ENCODE measurements around the gene STARD5.

Gene STARD5

GRCh38 chr15:81274931-81275707 lies 48.8 kb downstream of the STARD5 start:
- H3K4me3 ChIP-seq (ENCODE audit: low read length), result no peak overlapping the region
- DNase-seq (ENCODE audit: low read depth), result peak; percentile 26
- peak; percentile 93 for TF ChIP-seq CTCF (conservative IDR thresholded peaks at IDR 0.05; ENCODE audit: low read depth, low read length)

GRCh38 chr15:81274255-81274654 lies 49.7 kb downstream of the STARD5 start:
- H3K4me3 ChIP-seq (ENCODE audit: low read length), result no peak overlapping the region
- no peak for DNase-seq (ENCODE audit: low read depth)
- TF ChIP-seq CTCF (conservative IDR thresholded peaks at IDR 0.05; ENCODE audit: low read depth, low read length), result no peak

GRCh38 chr15:81273855-81274254 lies 50.1 kb downstream of the STARD5 start:
- no peak for TF ChIP-seq CTCF (conservative IDR thresholded peaks at IDR 0.05; ENCODE audit: low read depth, low read length)
- H3K4me3 ChIP-seq (ENCODE audit: low read length), result no peak overlapping the region
- no peak for DNase-seq (ENCODE audit: low read depth)

- H3K4me3 ChIP-seq (ENCODE audit: low read length), result no peak overlapping the region
- no peak for DNase-seq (ENCODE audit: low read depth)
- no peak for TF ChIP-seq CTCF (conservative IDR thresholded peaks at IDR 0.05; ENCODE audit: low read depth, low read length)
Measured at GRCh38 chr15:81273200-81273599, 50.7 kb downstream of the STARD5 start.

GRCh38 chr15:81271761-81272644 lies 51.9 kb downstream of the STARD5 start:
- DNase-seq (ENCODE audit: low read depth), result no peak
- H3K4me3 ChIP-seq (ENCODE audit: low read length), result no peak overlapping the region
- TF ChIP-seq CTCF (conservative IDR thresholded peaks at IDR 0.05; ENCODE audit: low read depth, low read length), result no peak

GRCh38 chr15:81270781-81271491 lies 53.0 kb downstream of the STARD5 start:
- H3K4me3 ChIP-seq (ENCODE audit: low read length), result no peak overlapping the region
- no peak for DNase-seq (ENCODE audit: low read depth)
- no peak for TF ChIP-seq CTCF (conservative IDR thresholded peaks at IDR 0.05; ENCODE audit: low read depth, low read length)

Data from retinal pigment epithelial cell (primary cell).